ENCODE measurements around the gene IMP4. TPM values are rescaled to one million over a fixed set of nuclear protein-coding genes. Genes with fewer than 3 reads are reported as not detected.

The IMP4 gene
- total and polyA plus RNA-seq, 9 donors, result 24.8 to 74.0 (median 54.4) TPM

DNA sequence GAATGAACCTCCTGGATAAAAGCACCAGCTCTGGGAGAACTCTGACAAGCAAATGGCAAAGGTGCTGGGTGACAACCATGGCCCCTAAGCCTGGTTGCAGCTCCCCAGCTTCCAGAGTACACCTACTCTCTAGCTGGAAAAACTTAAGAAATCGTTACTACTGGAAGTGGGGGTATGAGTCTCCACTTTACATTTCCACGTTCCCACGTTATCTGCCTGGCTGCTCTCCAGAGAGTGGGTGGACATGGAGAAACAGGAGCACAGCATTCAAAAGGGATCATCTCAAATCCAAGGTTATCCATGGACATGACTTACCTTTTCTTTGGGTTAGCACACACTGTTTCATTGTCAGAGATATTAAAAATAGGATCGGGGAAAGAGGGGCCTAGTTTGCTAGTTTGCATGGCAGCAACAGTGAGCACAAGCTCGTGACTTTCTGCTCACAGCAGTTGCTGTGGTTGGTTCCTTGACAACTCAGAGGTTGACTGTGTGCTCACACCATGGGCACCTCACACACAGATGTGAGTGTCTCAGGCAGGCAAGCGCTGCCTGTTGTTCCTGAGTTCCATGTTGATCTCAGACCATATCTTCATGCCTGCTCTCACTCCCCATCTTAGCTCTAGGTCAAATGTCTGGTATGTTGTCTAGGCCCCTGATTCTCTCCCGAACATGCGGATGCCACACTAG lies 45.7 kb downstream of the IMP4 start:
- intact Hi-C loops (cut with DNase I), result no loop called here
- Histone ChIP-seq H3K4me3 (no peak overlapping the region), H3K9me3 (no peaks in the 10 kb centered on the region), H3K27ac (no peak overlapping the region), H3K4me1 (ENCODE audit: insufficient read depth) (peaks cover 3% of the 10 kb centered on the region), H3K27me3 (no peaks in the 10 kb centered on the region), H3K36me3 (no peaks in the 10 kb centered on the region)
- no peak for DNase-seq
- 54 to 61% (median 54%) methylated on average over 8 of the region's 8 CpGs for WGBS, 3 donors
- TF ChIP-seq POLR2A (IDR thresholded peaks at IDR 0.05), result no peak
- TF ChIP-seq EP300 (IDR thresholded peaks at IDR 0.05), result no peak
- TF ChIP-seq, protein P1, sequence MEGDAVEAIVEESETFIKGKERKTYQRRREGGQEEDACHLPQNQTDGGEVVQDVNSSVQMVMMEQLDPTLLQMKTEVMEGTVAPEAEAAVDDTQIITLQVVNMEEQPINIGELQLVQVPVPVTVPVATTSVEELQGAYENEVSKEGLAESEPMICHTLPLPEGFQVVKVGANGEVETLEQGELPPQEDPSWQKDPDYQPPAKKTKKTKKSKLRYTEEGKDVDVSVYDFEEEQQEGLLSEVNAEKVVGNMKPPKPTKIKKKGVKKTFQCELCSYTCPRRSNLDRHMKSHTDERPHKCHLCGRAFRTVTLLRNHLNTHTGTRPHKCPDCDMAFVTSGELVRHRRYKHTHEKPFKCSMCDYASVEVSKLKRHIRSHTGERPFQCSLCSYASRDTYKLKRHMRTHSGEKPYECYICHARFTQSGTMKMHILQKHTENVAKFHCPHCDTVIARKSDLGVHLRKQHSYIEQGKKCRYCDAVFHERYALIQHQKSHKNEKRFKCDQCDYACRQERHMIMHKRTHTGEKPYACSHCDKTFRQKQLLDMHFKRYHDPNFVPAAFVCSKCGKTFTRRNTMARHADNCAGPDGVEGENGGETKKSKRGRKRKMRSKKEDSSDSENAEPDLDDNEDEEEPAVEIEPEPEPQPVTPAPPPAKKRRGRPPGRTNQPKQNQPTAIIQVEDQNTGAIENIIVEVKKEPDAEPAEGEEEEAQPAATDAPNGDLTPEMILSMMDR (IDR thresholded peaks at IDR 0.05), result no peak

DNA sequence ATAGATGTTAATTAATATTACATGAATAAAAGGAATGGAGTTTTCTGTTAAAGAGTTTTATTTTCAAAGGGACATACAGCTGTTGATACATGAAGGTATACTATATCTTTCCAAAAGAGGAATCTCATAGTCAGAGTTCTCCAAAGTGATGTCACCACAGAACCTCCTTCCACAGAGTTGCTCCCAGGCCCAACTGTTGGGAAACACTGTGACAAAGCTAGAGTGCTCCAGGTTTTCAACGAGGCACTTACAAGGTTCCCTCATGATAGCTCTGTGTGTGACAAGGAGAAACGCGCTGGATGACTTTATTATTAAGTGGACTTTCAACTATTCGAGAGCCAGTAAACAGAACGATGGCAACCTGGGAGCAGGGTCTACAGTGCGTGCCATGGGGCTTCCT lies 46.7 kb downstream of the IMP4 start:
- Histone ChIP-seq H3K27ac (no peak overlapping the region), H3K4me3 (no peak overlapping the region), H3K27me3 (no peaks in the 10 kb centered on the region), H3K36me3 (no peaks in the 10 kb centered on the region), H3K4me1 (ENCODE audit: insufficient read depth) (peaks cover 3% of the 10 kb centered on the region), H3K9me3 (no peaks in the 10 kb centered on the region)
- TF ChIP-seq, protein P1 (IDR thresholded peaks at IDR 0.05), result no peak
- intact Hi-C loops (cut with DNase I), result no loop called here
- DNase-seq, result no peak
- WGBS, 3 donors, result 90 to 96% (median 94%) methylated on average over 6 of the region's 6 CpGs

GRCh38 chr2:130389783-130390182 lies 47.1 kb downstream of the IMP4 start:
- H3K27me3 ChIP-seq, result no peaks in the 10 kb centered on the region
- H3K4me3 ChIP-seq, result no peak overlapping the region
- WGBS, 3 donors, result 91 to 97% (median 93%) methylated on average over 3 of the region's 3 CpGs
- no peaks in the 10 kb centered on the region for H3K9me3 ChIP-seq
- TF ChIP-seq, protein P1 (IDR thresholded peaks at IDR 0.05), result no peak
- no peak for TF ChIP-seq EP300 (IDR thresholded peaks at IDR 0.05)
- TF ChIP-seq POLR2A (IDR thresholded peaks at IDR 0.05), result no peak
- no peak for DNase-seq
- no peak overlapping the region for H3K27ac ChIP-seq
- H3K36me3 ChIP-seq, result no peaks in the 10 kb centered on the region
- intact Hi-C loops (cut with DNase I), result no loop called here
- peaks cover 3% of the 10 kb centered on the region for H3K4me1 ChIP-seq (ENCODE audit: insufficient read depth)

GRCh38 chr2:130390460-130391057 lies 47.9 kb downstream of the IMP4 start:
- Histone ChIP-seq H3K36me3 (no peaks in the 10 kb centered on the region), H3K27me3 (no peaks in the 10 kb centered on the region), H3K4me3 (peak overlapping the region; percentile 83), H3K27ac (peak overlapping the region in 1 of 2 donors; percentile 89), H3K4me1 (ENCODE audit: insufficient read depth) (peaks cover 3% of the 10 kb centered on the region), H3K9me3 (no peaks in the 10 kb centered on the region)
- DNase-seq, result peak in 2 of 5 donors; percentile 43 to 55
- intact Hi-C loops (cut with DNase I), result no loop called here
- no peak for TF ChIP-seq POLR2A (IDR thresholded peaks at IDR 0.05)
- TF ChIP-seq, protein P1 (IDR thresholded peaks at IDR 0.05), result no peak
- no peak for TF ChIP-seq EP300 (IDR thresholded peaks at IDR 0.05)
- 17 to 33% (median 28%) methylated on average over 14 to 16 of the region's 16 CpGs for WGBS, 3 donors
